Lung (tissue), 12 donors: ENCODE results near the gene SMIM28. TPM values are rescaled to one million over a fixed set of nuclear protein-coding genes. Genes with fewer than 3 reads are reported as not detected.

ENCODE experiments used
- ATAC-seq: fragments of 200-7000 bp; cut with Tn5 transposase; one replicate; pipeline ENCODE4 v1.9.1; 2020; ENCODE audit warnings: moderate number of reproducible peaks; ENCODE audit not compliant: insufficient read depth, low FRiP score
- DNase-seq, 3 donors: peaks; one replicate each; pipeline ENCODE4 v3.0.0-alpha.2; 2013 to 2017
- H3K27ac ChIP-seq, 2 donors: one replicate each; pipeline ENCODE4 v1.5.1; 2013; ENCODE audit warnings: mild to moderate bottlenecking in 2 of 2, moderate library complexity in 2 of 2, control low read depth in 1 of 2, inconsistent platforms in 1 of 2, low read depth in 1 of 2, low read length in 1 of 2
- H3K27me3 ChIP-seq, 3 donors: one replicate each; pipeline ENCODE4 v1.5.1; 2013; ENCODE audit warnings: low read length in 2 of 3; ENCODE audit not compliant: control insufficient read depth in 3 of 3, insufficient read depth in 3 of 3
- H3K36me3 ChIP-seq, 4 donors: one replicate each; pipeline ENCODE4 v1.5.1; 2013; ENCODE audit warnings: low read length in 4 of 4, mild to moderate bottlenecking in 1 of 4, moderate library complexity in 1 of 4; ENCODE audit not compliant: control insufficient read depth in 4 of 4, insufficient read depth in 4 of 4
- H3K4me1 ChIP-seq, 5 donors: one replicate each; pipeline ENCODE4 v1.5.1; 2013; ENCODE audit warnings: low read length in 5 of 5, mild to moderate bottlenecking in 2 of 5, moderate library complexity in 1 of 5; ENCODE audit not compliant: control insufficient read depth in 5 of 5, insufficient read depth in 5 of 5
- H3K4me3 ChIP-seq: one replicate; pipeline ENCODE4 v1.5.1; 2013; ENCODE audit warnings: mild to moderate bottlenecking, control low read depth, moderate library complexity
- H3K9ac ChIP-seq, 2 donors: one replicate each; pipeline ENCODE4 v1.5.1; 2013; ENCODE audit warnings: low read length in 2 of 2, control low read depth in 1 of 2; ENCODE audit not compliant: insufficient read depth in 1 of 2
- H3K9me3 ChIP-seq, 4 donors: one replicate each; pipeline ENCODE4 v1.5.1; 2013; ENCODE audit warnings: low read length in 3 of 4, mild to moderate bottlenecking in 1 of 4, moderate library complexity in 1 of 4; ENCODE audit not compliant: control insufficient read depth in 4 of 4, insufficient read depth in 3 of 4
- CTCF ChIP-seq: IDR thresholded peaks from 2 replicates; pipeline ENCODE4 v1.5.1; 2012; ENCODE audit warnings: mild to moderate bottlenecking; ENCODE audit errors: control extremely low read depth, extremely low read depth
- WGBS, 2 donors: extraction: QIAGEN DNeasy Blood & Tissue Kit; methylation state at CpG; one replicate each; pipeline ENCODE4 v1.1.7; 2013; 5-methylcytosine and 5-hydroxymethylcytosine counted together
- polyA plus RNA-seq, 2 donors: library from polyadenylated mRNA; stranded (reverse); fragments of 200-250 nt; gene quantifications; one replicate each; pipeline ENCODE4 v1.2.1, GENCODE V29; 2013
- total RNA-seq, 2 donors: library from RNA; depleted of rRNA in 1 of 2; stranded (reverse); fragments of >200 nt in 1 of 2; gene quantifications; one replicate each; pipeline ENCODE4 v1.2.1, GENCODE V29; 2014 to 2021
- donor health status: control.
- donor health status: control.
- donor health status: Bipolar disorder and iron deficiency.
- donor health status: healthy.
- donor health status: DM: yes; HTN: yes; CAD: no.

Gene SMIM28
- total and polyA plus RNA-seq, 4 donors: not detected

- Histone ChIP-seq H3K36me3 (peaks cover 4 to 22% (median 14%) of the 10 kb centered on the region in 4 donors), H3K4me3 (no peak overlapping the region), H3K9me3 (peaks cover 0 to 2% (median 0%) of the 10 kb centered on the region in 4 donors), H3K9ac (no peak overlapping the region), H3K27me3 (no peaks in the 10 kb centered on the region), H3K4me1 (no peaks in the 10 kb centered on the region), H3K27ac (no peak overlapping the region)
- no peak for ATAC-seq
- no peak for TF ChIP-seq CTCF
- no peak for DNase-seq
- WGBS, 2 donors: 98 to 99% methylated on average over 3 of the region's 3 CpGs
Measured at GRCh38 chr6:138418118-138418742, 40.5 kb downstream of the SMIM28 start.

- H3K4me3 ChIP-seq: no peak overlapping the region
- H3K27ac ChIP-seq: no peak overlapping the region
- H3K27me3 ChIP-seq: no peaks in the 10 kb centered on the region
- ATAC-seq (no peak), DNase-seq (no peak)
- H3K36me3 ChIP-seq: peaks cover 4 to 17% (median 13%) of the 10 kb centered on the region in 4 donors
- no peaks in the 10 kb centered on the region for H3K4me1 ChIP-seq
- 97 to 99% methylated on average over 3 of the region's 3 CpGs for WGBS, 2 donors
- H3K9me3 ChIP-seq: peaks cover 0 to 2% (median 0%) of the 10 kb centered on the region in 4 donors
- H3K9ac ChIP-seq: no peak overlapping the region
- no peak for TF ChIP-seq CTCF
Measured at GRCh38 chr6:138419766-138420165, 42.1 kb downstream of the SMIM28 start.

GRCh38 chr6:138420356-138420755 lies 42.7 kb downstream of the SMIM28 start:
- ATAC-seq: no peak
- H3K27me3 ChIP-seq: no peaks in the 10 kb centered on the region
- H3K4me1 ChIP-seq: no peaks in the 10 kb centered on the region
- H3K36me3 ChIP-seq: peaks cover 4 to 17% (median 13%) of the 10 kb centered on the region in 4 donors
- WGBS, 2 donors: 97 to 99% methylated on average over 4 of the region's 4 CpGs
- no peak overlapping the region for H3K9ac ChIP-seq
- no peak overlapping the region for H3K27ac ChIP-seq
- no peak for TF ChIP-seq CTCF
- H3K9me3 ChIP-seq: peaks cover 0 to 2% (median 0%) of the 10 kb centered on the region in 4 donors
- no peak overlapping the region for H3K4me3 ChIP-seq
- DNase-seq: no peak

- ATAC-seq: no peak
- H3K4me3 ChIP-seq: no peak overlapping the region
- peaks cover 4 to 15% (median 13%) of the 10 kb centered on the region in 4 donors for H3K36me3 ChIP-seq
- 75 to 76% methylated on average over 6 of the region's 6 CpGs for whole genome bisulfite sequencing, 2 donors
- no peaks in the 10 kb centered on the region for H3K4me1 ChIP-seq
- no peaks in the 10 kb centered on the region for H3K27me3 ChIP-seq
- no peak for TF ChIP-seq CTCF
- DNase-seq: no peak
- peaks cover 0 to 2% (median 0%) of the 10 kb centered on the region in 4 donors for H3K9me3 ChIP-seq
- H3K9ac ChIP-seq: no peak overlapping the region
- no peak overlapping the region for H3K27ac ChIP-seq
Measured at GRCh38 chr6:138421089-138421488, 43.4 kb downstream of the SMIM28 start.
